Activated CD8-positive, alpha-beta memory T cell treated with anti-CD3 and anti-CD28 coated beads, Interleukin-2, amount 50 U/mL, for 24 hours (primary cell): Measurements from ENCODE around the gene RNASEH1.
A peak's percentile ranks its signal among the peaks of the same experiment; 100 is the strongest.

Experiments
- DNase-seq: peaks from one replicate; pipeline ENCODE4 v3.0.0-alpha.2; 2020; ENCODE audit errors: extremely low read depth

Gene RNASEH1, protein sequence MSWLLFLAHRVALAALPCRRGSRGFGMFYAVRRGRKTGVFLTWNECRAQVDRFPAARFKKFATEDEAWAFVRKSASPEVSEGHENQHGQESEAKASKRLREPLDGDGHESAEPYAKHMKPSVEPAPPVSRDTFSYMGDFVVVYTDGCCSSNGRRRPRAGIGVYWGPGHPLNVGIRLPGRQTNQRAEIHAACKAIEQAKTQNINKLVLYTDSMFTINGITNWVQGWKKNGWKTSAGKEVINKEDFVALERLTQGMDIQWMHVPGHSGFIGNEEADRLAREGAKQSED

DNA sequence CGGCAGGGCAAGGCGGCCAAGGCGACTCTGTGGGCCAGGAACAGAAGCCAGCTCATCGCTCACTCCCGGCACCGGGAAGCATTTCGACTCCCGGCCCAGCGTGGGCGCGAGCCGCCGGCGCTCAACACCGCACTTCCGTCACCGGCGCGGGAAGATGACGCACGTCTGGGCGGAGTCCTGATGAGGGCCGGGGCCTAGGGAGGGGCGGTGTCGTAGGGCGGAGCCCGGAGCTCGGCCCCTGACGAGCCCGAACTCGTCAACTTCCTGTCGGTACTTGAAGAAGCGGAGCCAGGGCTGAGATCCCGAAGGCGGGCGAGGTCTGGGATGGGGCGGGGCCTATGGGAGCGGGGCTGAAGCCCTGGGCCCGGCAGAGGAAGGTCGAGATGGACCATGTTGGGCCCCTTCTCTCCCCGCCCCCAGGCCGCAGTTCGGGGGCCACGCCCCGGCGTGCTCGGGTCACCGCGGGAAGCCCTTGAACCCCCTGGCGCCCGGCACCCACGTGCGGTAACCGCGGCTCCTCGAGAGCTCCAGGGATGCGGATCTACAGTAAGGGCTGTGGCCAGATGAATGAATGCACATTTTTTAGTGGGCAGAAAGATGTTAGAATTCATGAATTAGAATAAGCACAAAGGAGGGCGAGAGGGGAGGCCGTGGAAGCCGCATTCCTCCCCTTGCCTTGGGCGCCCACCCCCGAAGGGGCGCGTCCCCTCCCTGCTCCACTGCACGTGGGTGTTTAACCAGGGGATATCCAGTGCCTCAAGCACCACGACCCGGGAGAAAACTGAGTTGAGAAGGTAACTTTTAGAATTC lies at the start of gene RNASEH1:
Gene RNASEH1, minus strand, starts transcription at position 129 of the 810 bp plus-strand sequence. Its CDS starts 73 bp downstream, at position 56.
- DNase-seq: peak; percentile 93

DNA sequence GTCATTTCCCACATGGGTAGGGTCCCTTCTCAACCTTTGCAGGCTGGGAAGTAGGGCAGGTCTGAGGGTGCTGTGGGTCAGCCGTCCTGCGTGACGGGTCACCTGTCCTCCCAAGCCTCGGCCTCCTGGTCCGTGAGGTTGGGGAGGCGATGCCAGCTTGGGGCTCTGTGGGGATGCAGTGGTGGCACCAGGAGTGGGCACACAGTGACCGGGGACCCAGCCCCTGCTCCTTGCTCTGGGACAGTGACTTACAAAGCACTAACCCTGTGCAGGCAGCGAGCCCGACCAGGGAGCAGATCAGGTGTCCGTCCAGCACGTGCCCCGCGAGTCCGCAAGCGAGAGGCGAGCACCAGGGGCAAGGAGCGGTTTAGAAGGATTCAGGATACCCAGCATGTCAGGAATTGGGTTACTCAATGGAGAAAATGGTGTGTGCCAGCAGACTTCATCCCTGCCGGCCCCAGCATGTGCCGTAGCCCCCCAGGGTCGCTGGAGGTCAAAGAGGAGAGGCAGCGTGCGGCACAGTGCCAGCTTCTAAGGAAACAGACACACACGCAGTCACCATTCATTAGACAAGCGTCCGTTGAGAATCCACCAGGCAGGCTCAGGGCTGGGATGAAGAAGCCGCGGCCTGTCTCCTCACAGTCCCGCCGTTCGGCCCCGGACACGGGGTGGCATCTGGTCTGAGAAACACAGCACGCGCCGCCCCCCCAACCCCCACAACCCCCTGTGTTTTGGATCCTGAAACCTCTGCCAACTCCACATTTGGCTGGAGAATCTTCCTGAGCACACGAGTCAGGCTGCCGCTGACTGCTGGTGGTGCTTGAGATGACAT lies 48.5 kb upstream of the RNASEH1 start:
- no peak for DNase-seq

DNA sequence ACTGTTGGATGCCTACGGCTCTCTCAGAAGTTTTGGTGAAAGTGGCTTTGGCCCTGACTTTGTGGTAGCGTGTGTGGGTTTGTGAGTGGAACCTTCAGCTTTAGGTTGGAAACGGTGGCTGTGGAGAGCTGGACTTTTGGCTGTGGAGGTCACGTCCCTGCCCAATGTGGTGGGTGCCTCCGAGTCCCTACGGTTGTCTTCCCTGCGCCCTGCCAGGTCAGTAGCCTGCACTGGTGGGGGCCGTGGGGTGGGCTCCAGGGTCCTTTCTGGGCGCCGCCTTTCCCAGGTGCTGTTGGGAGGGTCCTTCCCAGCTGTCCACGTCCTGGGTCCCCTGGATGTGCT lies 47.9 kb upstream of the RNASEH1 start:
- no peak for DNase-seq

DNA sequence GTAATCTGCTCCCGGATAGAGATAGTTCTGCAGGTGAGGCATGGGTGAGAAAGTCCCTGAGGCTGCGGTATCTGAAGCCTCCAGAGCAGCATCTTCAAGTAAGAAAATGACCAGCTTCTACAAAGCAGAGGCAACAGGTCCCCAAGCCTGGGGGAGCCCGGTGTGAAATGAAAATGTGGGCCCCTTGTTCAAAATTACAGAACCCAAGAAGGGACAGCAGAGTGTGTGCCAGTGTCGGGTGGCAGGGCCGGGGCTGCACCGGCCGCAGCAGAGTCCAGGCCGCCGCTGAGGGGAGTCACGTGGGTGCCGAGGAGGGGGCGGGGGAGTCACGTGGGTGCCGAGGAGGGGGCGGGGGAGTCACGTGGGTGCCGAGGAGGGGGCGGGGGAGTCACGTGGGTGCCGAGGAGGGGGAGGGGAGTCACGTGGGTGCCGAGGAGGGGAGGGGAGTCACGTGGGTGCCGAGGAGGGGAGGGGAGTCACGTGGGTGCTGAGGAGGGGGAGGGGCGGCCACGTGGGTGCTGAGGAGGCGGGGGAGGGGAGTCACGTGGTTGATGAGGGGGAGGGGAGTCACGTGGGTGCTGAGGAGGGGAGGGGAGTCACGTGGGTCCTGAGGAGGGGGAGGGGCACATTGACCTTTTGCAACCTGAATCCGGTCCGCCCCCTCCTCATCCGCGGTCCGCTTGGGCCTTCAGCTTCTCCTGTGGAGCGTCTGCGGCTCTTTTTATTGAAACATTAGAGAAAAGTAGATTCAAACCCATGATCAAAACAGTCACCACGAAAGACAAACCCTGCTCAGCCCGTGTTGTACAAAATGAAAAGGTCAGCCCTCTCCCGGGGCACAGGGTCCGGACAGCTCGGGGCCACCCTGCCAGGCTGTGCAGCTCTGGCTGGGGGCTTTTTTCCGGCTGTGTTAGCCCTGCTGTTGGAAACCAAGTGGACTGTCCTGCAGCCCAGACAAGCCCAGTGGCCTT lies 47.1 kb upstream of the RNASEH1 start:
- DNase-seq: no peak

DNA sequence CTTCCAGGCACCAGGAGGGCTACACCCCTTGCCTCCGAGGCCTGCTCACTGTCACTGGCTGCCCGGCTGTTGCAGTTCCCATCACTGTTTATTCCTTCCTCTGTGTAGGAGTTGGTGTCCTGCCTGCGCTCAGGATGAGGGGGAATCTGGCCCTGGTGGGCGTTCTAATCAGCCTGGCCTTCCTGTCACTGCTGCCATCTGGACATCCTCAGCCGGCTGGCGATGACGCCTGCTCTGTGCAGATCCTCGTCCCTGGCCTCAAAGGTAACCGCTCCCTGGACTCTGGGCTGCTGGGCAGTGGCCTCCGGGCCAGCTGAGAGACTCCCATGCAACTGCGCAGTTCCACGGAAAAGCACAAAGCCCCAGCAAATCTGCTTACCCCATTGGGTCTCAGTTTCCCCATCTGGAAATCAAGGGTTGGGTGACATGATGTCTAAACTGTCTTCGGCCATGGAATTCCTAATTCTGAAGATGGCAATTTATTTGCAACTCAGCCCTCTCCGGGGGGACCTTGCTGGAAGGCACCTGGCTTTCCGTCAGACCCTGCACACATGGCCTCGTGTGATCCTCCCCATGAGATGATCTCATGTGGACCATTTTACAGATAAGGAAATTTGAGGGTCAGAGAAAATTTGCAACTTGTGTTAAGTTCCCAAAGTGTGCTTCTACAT lies 46.2 kb upstream of the RNASEH1 start:
- no peak for DNase-seq

DNA sequence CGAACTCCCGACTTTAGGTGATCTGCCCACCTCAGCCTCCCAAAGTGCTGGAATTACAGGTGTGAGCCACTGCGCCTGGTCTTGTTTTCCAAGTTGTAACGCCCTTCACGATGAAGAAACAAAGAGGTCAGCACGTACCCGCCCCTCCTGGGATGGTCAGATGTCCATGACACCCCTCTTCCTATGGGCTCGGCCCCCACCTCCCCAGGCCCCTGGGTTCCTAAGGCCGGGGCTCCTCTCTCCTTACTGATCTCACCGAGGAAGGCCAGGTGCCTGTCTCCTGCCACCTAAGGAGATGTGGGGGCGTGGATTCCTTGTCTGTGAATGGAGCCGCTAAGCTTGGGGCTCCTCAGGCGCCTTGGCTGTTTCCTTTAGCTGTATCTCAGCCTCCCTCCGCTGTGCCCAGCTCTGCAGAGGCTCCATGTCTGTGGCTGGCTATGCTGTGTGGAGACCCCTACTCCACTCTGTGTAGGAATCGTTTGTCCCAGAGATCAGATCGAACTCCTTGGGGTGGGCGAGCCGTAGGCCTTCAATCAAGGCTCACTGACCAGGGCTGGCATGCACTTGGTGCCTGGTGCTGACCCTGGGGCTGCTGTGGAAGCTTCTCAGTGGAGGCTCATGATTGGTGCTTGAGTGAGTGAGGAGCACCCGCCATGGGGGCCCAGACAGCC lies 45.5 kb upstream of the RNASEH1 start:
- DNase-seq: no peak

DNA sequence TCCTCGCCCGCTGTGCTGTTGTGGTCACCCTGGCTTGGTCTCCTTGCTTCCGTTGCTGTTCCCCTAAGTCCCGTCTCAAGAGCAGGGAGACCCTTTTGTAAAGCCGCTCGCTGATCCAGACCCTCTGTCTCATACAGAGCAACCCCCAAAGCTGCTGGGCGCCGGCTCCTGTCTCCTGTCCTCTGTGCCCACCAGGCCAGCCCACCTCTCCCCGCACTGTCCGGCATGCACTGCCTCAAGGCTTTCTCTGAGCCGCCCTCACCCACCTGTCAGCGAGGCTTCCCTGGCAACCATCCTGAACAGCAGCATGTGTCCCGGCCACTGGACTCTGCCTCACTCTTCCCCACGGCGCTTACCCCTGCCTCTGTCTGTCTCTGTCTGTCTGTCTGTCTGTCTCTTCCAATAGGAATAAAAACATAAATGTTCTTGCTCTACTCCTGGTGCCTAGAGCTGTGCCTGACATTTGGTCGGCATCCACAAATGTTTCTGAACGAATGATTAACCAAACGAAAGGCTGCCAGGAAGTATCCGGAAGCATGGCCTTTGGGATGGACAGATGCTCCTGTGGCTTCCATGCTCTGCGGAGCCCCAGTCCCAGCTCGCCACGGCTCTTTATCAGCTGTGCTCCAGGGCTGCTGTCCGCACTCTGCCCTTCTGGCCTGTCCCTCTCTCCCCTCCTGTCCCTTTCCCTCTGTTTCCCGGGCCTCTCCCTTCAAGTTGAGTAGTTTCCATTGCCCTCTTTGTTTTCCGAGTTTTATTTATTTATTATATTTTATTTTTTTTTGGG lies 44.6 kb upstream of the RNASEH1 start:
- DNase-seq: no peak

DNA sequence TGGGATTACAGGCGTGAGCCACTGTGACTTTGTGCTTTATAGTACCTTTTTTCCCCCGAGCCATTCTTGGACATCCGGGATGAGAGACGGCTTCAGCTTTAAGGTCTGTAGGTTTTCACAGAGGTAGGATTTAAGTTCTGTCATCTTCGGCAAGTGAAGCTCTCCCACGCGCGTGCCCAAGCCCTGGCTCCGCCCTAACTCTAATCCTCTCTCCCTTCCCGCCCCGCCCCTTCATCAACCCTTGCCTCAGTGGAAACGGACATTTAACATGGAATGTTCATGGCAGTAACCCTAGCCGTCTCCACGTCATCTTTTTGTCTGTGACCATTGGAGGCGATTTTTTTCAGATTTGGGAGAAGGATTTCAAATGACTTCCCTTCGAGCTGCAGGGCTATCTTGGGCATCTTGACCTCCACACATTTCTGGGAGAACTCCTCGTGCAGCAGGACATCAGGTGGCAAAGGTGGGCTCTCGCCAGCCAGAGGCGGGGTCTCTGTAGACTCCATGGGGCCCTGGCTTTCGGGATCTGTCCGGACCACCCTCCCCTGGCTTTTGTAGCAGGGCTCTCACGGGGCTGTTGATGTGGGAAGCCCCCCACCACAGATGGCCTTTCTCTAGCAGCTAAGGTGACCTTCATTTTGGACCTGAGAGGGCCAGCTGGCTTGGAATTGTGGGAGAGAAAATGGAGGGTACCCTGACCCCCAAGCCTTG lies 43.6 kb upstream of the RNASEH1 start:
- no peak for DNase-seq

DNA sequence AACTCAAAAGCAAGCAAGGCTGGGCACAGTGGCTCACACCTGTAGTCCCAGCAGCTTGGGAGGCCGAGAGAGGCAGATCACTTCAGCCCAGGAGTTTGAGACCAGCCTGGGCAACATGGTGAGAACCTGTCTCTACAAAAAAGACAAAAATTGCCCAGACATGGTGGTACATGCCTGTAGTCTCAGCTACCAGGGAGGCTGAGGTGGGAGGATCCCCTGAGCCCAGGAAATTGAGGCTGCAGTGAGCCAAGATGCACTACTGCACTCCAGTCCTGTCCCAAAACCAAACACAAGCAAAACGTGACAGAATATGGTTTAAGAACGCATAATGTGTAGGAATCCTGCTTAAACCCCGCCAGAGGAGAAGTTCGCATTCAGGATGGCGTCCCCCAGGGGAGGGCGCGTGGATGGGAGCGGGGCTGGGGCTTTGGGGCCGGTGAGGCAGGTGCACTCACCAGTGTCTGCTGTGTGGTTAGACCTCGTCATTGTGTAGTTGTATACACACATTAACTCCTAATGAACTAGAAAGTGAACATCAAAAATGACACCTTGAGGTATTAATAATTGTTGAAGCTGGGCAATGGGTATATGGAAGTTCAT lies 42.2 kb upstream of the RNASEH1 start:
- no peak for DNase-seq

DNA sequence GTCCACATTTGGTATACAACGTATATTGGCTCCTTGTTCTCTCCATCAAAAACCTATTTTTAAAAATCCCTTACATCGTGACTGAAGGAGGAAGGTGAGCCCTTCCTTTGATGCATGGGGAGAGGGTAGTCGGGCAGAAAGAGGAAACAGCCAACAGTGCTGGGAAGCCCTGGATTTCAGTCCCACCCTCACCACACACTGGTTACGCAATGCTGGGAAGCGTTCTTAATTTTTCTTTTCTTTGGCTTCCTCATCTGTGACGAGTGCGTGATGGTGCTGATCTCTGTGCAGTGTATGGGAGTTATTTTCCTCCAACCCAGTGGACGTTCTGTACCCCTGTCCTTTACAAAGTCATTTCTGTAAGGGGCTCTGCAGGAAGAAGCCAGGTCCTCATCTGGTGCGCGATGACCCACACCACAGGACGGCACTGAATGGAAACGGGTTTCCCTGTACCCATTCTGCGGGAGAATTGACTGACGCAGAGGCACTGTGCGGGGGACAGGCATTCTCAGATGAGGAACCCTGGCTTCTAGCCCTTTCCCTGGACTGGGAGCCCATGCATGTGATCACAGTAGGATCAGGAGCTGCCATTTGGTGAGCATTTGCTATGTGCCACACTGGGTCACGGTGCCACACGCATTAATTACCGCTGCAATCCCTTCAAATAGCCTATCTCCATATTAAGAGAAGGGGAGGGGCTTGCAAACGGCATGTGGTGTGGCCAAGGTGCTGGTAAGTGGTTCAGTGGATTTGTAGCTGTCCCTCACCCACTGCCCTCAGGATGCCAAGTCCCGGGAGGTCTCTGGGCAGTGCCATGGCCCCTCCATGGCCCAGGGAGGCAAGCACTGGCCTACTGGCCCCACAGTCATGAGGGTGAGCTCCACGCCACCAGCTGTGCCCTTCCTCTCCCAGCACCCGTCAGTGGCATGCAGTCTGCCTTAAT lies 41.0 kb upstream of the RNASEH1 start:
- DNase-seq: no peak

DNA sequence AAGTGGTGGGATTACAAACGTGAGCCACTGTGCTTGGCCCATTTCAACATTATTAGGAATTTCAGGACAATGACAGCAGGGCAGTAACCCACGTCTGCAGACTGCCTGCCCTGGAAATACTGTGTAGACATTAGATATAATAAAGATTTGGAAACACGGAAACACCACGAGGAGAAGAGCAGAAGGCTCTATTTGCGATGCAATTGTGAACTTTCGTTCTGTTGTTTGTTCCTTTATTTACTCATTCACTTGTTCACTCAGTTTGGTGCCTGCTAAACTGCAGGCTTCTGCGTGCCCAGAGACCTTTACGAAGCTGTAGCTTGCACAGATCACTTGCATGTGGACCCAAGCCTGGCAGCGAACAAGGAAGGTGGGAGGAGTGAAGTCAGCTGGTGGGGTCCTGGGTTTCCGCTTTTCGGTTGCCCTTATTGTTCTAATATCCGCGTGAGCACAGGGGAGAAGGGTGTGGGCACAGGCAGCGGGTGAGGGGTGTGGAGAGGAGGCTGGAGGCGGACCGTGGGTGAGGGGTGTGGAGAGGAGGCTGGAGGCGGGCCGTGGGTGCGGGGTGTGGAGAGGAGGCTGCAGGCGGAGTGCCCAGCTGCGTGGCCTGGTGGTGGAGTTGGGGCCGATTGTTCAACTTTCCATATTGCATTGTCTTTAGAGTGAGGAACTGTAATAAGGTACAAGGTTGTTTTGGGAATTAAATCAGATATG lies 40.2 kb upstream of the RNASEH1 start:
- no peak for DNase-seq

DNA sequence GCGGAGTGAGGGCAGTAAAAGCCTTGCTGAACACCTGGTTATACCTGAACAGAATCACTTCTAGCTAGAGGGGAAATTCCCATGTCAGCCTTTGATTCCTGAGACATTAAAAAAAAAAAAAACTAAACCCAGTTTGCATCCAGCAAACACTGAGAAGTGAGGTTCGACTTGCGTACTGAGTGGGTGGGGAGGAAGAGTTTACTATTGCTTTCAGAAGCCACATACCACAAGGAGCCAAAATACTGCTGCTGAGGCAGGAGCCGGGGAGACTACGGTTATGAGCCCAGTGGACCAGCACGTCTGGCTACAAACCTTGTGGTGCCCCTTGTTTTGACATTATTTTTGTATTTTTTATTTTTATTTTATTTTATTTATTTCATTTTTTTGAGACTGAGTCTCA lies 39.4 kb upstream of the RNASEH1 start:
- no peak for DNase-seq

DNA sequence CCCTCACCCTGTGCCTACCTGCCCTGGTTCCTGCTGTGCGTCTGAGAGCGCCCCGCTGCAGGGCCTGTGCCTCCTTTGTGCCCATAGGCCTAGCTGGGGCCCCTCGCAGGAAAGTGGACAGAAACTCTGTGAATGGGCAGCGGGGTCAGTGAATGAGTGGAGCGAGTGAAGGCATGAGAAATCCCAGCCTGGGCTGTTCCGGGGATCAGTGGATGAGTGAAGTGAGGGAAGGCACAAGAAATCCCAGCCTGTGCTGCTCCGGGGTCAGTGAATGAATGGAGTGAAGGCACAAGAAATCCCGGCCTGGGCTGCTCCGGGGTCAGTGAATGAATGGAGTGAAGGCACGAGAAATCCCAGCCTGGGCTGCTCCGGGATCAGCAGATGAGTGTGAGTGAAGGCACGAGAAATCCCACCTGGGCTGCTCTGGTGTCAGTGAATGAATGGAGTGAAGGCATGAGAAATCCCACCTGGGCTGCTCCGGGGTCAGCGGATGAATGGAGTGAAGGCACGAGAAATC lies 38.8 kb upstream of the RNASEH1 start:
- no peak for DNase-seq

DNA sequence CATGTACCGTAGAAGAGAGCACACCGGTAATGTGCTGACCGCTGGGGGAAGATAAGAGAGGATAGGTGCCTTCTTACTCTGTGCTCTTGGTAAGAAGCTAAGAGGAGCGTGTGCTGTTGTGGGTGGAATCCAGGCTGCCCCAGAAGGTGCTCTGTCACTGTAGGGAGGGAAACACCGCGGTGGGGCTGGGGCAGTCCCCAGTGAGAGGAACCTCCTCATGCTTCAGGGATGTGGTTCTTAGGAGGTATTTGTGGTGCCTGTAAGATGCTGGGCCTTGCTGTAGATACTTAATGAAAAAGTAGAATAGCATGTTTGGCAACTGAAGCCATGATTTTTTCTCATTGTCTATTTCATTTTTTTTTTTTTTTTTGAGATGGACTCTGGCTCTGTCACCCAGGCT lies 37.9 kb upstream of the RNASEH1 start:
- no peak for DNase-seq

DNA sequence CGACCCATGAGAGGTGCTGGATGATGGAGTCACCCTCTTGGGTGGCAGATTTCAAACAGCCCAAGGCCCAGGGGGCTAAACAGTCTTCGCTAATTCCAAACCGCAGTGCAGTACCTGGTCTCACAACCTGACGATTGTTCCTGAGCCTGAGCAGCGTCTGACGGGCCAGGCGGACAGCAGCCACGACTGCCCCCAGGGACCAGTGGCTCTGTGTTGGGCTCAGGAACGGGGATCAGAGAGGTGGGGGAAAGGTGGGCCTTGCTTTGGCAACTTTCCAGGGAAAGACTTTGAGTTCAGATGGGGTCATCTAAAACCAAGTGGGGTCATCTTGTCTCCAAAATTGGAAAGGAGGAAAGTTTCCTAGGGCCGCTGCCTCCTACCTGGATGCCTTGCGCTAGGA lies 37.3 kb upstream of the RNASEH1 start:
- DNase-seq: no peak
